ENCODE measurements around the gene PEDS1. TPM values are rescaled to one million over a fixed set of nuclear protein-coding genes. Genes with fewer than 3 reads are reported as not detected.
A peak's percentile ranks its signal among the peaks of the same experiment; 100 is the strongest.
"Not testable (repeated sequence)": the region's sequence is repeated elsewhere in the genome, so short reads cannot be mapped to it uniquely, and the experiment has no call there.

The PEDS1 gene
- total and polyA plus RNA-seq, 9 donors, result 16.8 to 31.1 (median 23.6) TPM

GRCh38 chr20:50144362-50144761, 9.2 kb downstream of the PEDS1 start:
- no peak overlapping the region for H3K27ac ChIP-seq (ENCODE audit: low read length)
- no peaks in the 10 kb centered on the region for H3K27me3 ChIP-seq (ENCODE audit: control insufficient read depth, insufficient read depth, low read length)
- 80% methylated on average over 1 of the region's 4 CpGs for whole genome bisulfite sequencing (ENCODE audit: insufficient coverage)
- no peak overlapping the region for H3K4me3 ChIP-seq (ENCODE audit: low read length)
- H3K4me1 ChIP-seq (ENCODE audit: control insufficient read depth, insufficient read depth, low read length), result peaks cover 19% of the 10 kb centered on the region
- DNase-seq, result no peak
- H3K9me3 ChIP-seq (replicated peaks; ENCODE audit: control insufficient read depth, low read depth, low read length), result no peaks in the 10 kb centered on the region
- H3K36me3 ChIP-seq (ENCODE audit: control insufficient read depth, insufficient read depth, low read length), result peaks cover 61% of the 10 kb centered on the region

DNA sequence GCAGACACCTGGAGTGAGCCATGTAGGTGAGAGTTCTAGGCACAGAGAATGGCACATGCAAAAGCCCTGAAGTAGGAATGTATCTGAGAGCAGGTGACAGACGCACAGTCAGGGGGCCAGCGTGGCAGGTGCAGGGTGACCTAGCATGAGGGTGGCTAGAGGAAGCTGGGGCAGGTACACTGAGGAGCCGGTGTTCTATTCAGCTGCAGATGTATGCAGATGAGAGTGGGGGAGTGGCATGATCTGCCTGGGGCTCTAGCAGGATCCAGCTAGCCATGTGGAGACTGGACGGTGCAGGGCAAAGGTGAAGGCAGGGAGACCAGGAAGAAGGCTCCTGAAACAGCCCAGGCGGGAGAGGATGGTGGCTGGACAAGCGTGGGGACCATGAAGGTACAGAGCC, 10.7 kb downstream of the PEDS1 start:
- Histone ChIP-seq H3K4me1 (ENCODE audit: control insufficient read depth, insufficient read depth, low read length) (peaks cover 17% of the 10 kb centered on the region), H3K27ac (ENCODE audit: low read length) (no peak overlapping the region)
- WGBS (ENCODE audit: insufficient coverage), result 77% methylated on average over 6 of the region's 6 CpGs

DNA sequence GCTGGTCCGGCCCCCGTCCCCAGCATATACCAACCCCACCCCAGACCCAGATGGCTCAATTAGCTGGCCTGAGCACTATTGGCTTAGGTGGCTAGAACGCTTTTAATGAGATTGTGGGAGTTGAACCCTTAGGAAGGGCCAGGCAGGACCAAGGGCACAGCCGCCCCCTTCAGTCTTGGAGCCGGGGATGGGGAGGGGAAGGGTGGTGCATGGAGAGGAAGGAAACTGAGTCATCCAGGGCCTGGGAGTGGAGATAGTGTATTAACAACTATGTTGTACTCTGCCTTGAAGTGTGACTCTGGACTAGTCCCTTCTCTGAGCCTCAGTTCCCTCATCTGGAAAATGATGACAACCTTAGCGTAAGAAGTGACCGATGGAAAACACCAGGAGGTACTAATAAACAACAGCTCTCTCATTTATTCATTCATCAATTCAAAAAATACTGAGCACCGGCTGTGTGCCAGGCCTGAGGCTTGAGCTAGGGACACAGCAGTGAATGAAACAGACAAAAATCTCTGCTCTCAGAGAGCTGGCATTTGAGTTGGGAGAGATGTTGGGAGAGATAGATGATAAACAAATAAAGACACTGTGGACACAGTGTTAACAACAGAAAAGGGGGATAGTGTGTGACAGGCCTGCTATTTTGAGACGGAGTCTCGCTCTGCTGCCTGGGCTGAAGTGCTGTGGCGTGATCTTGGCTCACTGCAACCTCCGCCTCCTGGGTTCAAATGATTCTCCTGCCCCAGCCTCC, 11.5 kb downstream of the PEDS1 start:
- Histone ChIP-seq H3K27me3 (ENCODE audit: control insufficient read depth, insufficient read depth, low read length) (no peaks in the 10 kb centered on the region), H3K9me3 (replicated peaks; ENCODE audit: control insufficient read depth, low read depth, low read length) (no peaks in the 10 kb centered on the region), H3K36me3 (ENCODE audit: control insufficient read depth, insufficient read depth, low read length) (peaks cover 49% of the 10 kb centered on the region), H3K4me1 (ENCODE audit: control insufficient read depth, insufficient read depth, low read length) (peaks cover 11% of the 10 kb centered on the region), H3K27ac (ENCODE audit: low read length) (no peak overlapping the region), H3K4me3 (ENCODE audit: low read length) (no peak overlapping the region)
- DNase-seq, result no peak
- 87% methylated on average over 5 of the region's 12 CpGs for WGBS (ENCODE audit: insufficient coverage)

More for the DNA sequence above, 10.7 kb downstream of the PEDS1 start:
- H3K36me3 ChIP-seq (ENCODE audit: control insufficient read depth, insufficient read depth, low read length), result peaks cover 53% of the 10 kb centered on the region
- no peaks in the 10 kb centered on the region for H3K27me3 ChIP-seq (ENCODE audit: control insufficient read depth, insufficient read depth, low read length)
- no peak for DNase-seq
- no peak overlapping the region for H3K4me3 ChIP-seq (ENCODE audit: low read length)
- H3K9me3 ChIP-seq (replicated peaks; ENCODE audit: control insufficient read depth, low read depth, low read length), result no peaks in the 10 kb centered on the region

- Histone ChIP-seq H3K36me3 (ENCODE audit: control insufficient read depth, insufficient read depth, low read length) (peaks cover 46% of the 10 kb centered on the region), H3K4me3 (ENCODE audit: low read length) (no peak overlapping the region), H3K9me3 (replicated peaks; ENCODE audit: control insufficient read depth, low read depth, low read length) (no peaks in the 10 kb centered on the region), H3K27ac (ENCODE audit: low read length) (no peak overlapping the region), H3K4me1 (ENCODE audit: control insufficient read depth, insufficient read depth, low read length) (peaks cover 3% of the 10 kb centered on the region), H3K27me3 (ENCODE audit: control insufficient read depth, insufficient read depth, low read length) (no peaks in the 10 kb centered on the region)
- DNase-seq, result no peak
- WGBS (ENCODE audit: insufficient coverage), result 78% methylated on average over 4 of the region's 6 CpGs
Observed at GRCh38 chr20:50141018-50141675, 12.4 kb downstream of the PEDS1 start.

DNA sequence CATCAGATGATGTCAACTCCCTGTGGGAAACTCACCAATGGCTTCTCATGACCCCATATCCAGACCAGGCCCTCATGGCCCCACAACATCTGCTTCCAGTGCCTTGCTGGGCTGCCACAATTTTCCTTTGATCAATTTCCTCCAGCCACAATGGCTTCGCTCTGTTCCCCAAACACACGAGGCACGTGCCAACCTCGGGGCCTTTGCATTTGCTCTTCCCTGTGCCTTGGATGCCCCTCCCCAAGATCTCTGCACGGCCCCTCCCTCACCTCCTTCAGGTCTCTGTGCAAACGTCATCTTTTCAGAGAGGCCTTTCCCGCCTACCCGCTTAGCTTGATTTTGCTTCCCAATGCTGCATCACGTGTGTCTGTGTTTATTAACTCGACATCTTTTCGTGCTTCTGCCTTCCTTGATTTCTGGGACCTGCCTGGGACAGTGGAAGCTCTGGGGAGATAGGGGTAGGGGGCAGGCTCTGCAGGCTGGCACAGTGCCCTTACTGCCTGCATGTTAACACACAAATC, 13.1 kb downstream of the PEDS1 start:
- H3K36me3 ChIP-seq (ENCODE audit: control insufficient read depth, insufficient read depth, low read length), result peaks cover 46% of the 10 kb centered on the region
- H3K27me3 ChIP-seq (ENCODE audit: control insufficient read depth, insufficient read depth, low read length), result no peaks in the 10 kb centered on the region
- peaks cover 3% of the 10 kb centered on the region for H3K4me1 ChIP-seq (ENCODE audit: control insufficient read depth, insufficient read depth, low read length)
- no peak overlapping the region for H3K4me3 ChIP-seq (ENCODE audit: low read length)
- WGBS (ENCODE audit: insufficient coverage), result 87% methylated on average over 11 of the region's 11 CpGs
- H3K27ac ChIP-seq (ENCODE audit: low read length), result no peak overlapping the region
- no peaks in the 10 kb centered on the region for H3K9me3 ChIP-seq (replicated peaks; ENCODE audit: control insufficient read depth, low read depth, low read length)
- no peak for DNase-seq

- H3K4me3 ChIP-seq (ENCODE audit: low read length), result no peak overlapping the region
Observed at GRCh38 chr20:50138479-50139393, 14.8 kb downstream of the PEDS1 start.

GRCh38 chr20:50138120-50138478, 15.4 kb downstream of the PEDS1 start:
- Histone ChIP-seq H3K27me3 (ENCODE audit: control insufficient read depth, insufficient read depth, low read length) (no peaks in the 10 kb centered on the region), H3K4me3 (ENCODE audit: low read length) (no peak overlapping the region), H3K36me3 (ENCODE audit: control insufficient read depth, insufficient read depth, low read length) (peaks cover 48% of the 10 kb centered on the region), H3K27ac (ENCODE audit: low read length) (no peak overlapping the region), H3K4me1 (ENCODE audit: control insufficient read depth, insufficient read depth, low read length) (peaks cover 9% of the 10 kb centered on the region), H3K9me3 (replicated peaks; ENCODE audit: control insufficient read depth, low read depth, low read length) (no peaks in the 10 kb centered on the region)
- no CpG with 5 or more reads among the region's 5 CpGs for WGBS (ENCODE audit: insufficient coverage)
- no peak for DNase-seq

More at GRCh38 chr20:50138479-50139393, 14.8 kb downstream of the PEDS1 start:
- H3K27me3 ChIP-seq (ENCODE audit: control insufficient read depth, insufficient read depth, low read length), result no peaks in the 10 kb centered on the region
- no peak overlapping the region for H3K27ac ChIP-seq (ENCODE audit: low read length)
- peak; percentile 40 for DNase-seq
- no peaks in the 10 kb centered on the region for H3K9me3 ChIP-seq (replicated peaks; ENCODE audit: control insufficient read depth, low read depth, low read length)
- peaks cover 52% of the 10 kb centered on the region for H3K36me3 ChIP-seq (ENCODE audit: control insufficient read depth, insufficient read depth, low read length)
- peaks cover 6% of the 10 kb centered on the region for H3K4me1 ChIP-seq (ENCODE audit: control insufficient read depth, insufficient read depth, low read length)
- WGBS (ENCODE audit: insufficient coverage), result 71% methylated on average over 24 of the region's 29 CpGs

- H3K4me1 ChIP-seq (ENCODE audit: control insufficient read depth, insufficient read depth, low read length), result peaks cover 11% of the 10 kb centered on the region
Observed at GRCh38 chr20:50137702-50138101, 15.8 kb downstream of the PEDS1 start.

GRCh38 chr20:50136822-50137599, 16.5 kb downstream of the PEDS1 start:
- DNase-seq, result no peak
- Histone ChIP-seq H3K4me3 (ENCODE audit: low read length) (no peak overlapping the region), H3K27ac (ENCODE audit: low read length) (no peak overlapping the region), H3K9me3 (replicated peaks; ENCODE audit: control insufficient read depth, low read depth, low read length) (no peaks in the 10 kb centered on the region), H3K36me3 (ENCODE audit: control insufficient read depth, insufficient read depth, low read length) (peaks cover 42% of the 10 kb centered on the region), H3K4me1 (ENCODE audit: control insufficient read depth, insufficient read depth, low read length) (peaks cover 11% of the 10 kb centered on the region), H3K27me3 (ENCODE audit: control insufficient read depth, insufficient read depth, low read length) (no peaks in the 10 kb centered on the region)
- WGBS (ENCODE audit: insufficient coverage), result 89% methylated on average over 6 of the region's 15 CpGs

More at GRCh38 chr20:50137702-50138101, 15.8 kb downstream of the PEDS1 start:
- H3K27ac ChIP-seq (ENCODE audit: low read length); H3K9me3 ChIP-seq (replicated peaks; ENCODE audit: control insufficient read depth, low read depth, low read length); H3K27me3 ChIP-seq (ENCODE audit: control insufficient read depth, insufficient read depth, low read length); DNase-seq; H3K4me3 ChIP-seq (ENCODE audit: low read length): not testable (repeated sequence)
- peaks cover 44% of the 10 kb centered on the region for H3K36me3 ChIP-seq (ENCODE audit: control insufficient read depth, insufficient read depth, low read length)
- WGBS (ENCODE audit: insufficient coverage), result no CpG with 5 or more reads among the region's 13 CpGs
